H1 (cell line): ENCODE data around the gene SSX2IP. TPM values are rescaled to one million over a fixed set of nuclear protein-coding genes. Genes with fewer than 3 reads are reported as not detected.

Source experiments
- CTCF ChIA-PET: fragments of 300-600 bp; sonication (Branson Sonifier 250); formaldehyde crosslinking; loops from one replicate; lab custom pipeline; 2021; ENCODE audit not compliant: partially characterized antibody; lab: Charles Lee
- POLR2A ChIA-PET: fragments of 300-600 bp; sonication (Branson Sonifier 250); formaldehyde crosslinking; loops from one replicate; lab custom pipeline; 2021; ENCODE audit warnings: inconsistent platforms; ENCODE audit not compliant: partially characterized antibody; lab: Charles Lee
- DNase-seq, 2 experiments: peaks; one replicate each; pipeline versions ENCODE4 v3.0.0 to v3.0.0-alpha.2; 2010 to 2022; ENCODE audit warnings: low spot score in 2 of 2, low read depth in 1 of 2, mixed read lengths in 1 of 2
- FAIRE-seq: peaks from 2 replicates; lab custom pipeline; 2011; peaks lifted over from hg19 to GRCh38; lab: Jason Lieb, UNC
- H2AFZ ChIP-seq: 2 replicates; pipeline ENCODE4 v1.8.1; 2012; ENCODE audit warnings: low read length, inconsistent platforms
- H2AK5ac ChIP-seq: 2 replicates; pipeline ENCODE4 v1.6.1; 2013; ENCODE audit warnings: low read depth, low read length
- H2BK120ac ChIP-seq: replicated peaks from 2 replicates; pipeline ENCODE3; 2013; ENCODE audit warnings: low read depth, low read length, inconsistent platforms
- H2BK12ac ChIP-seq: 2 replicates; pipeline ENCODE4 v1.6.1; 2013; ENCODE audit warnings: low read depth, low read length
- H2BK15ac ChIP-seq: 2 replicates; pipeline ENCODE4 v1.6.1; 2013; ENCODE audit warnings: low read length
- H2BK20ac ChIP-seq: 2 replicates; pipeline ENCODE4 v1.6.1; 2013; ENCODE audit warnings: low read length
- H2BK5ac ChIP-seq: 2 replicates; pipeline ENCODE4 v1.6.1; 2013; ENCODE audit warnings: low read depth, low read length
- H3K14ac ChIP-seq: 2 replicates; pipeline ENCODE4 v1.6.1; 2013; ENCODE audit warnings: inconsistent platforms; ENCODE audit not compliant: insufficient read length
- H3K18ac ChIP-seq: 2 replicates; pipeline ENCODE4 v1.6.1; 2013; ENCODE audit warnings: low read length; ENCODE audit errors: extremely low read depth
- H3K23ac ChIP-seq: 2 replicates; pipeline ENCODE4 v1.6.1; 2013; ENCODE audit warnings: inconsistent platforms; ENCODE audit not compliant: insufficient read length
- H3K23me2 ChIP-seq: 2 replicates; pipeline ENCODE4 v1.6.1; 2013; ENCODE audit warnings: low read depth, low read length
- H3K27ac ChIP-seq: 2 replicates; pipeline ENCODE4 v1.6.1; 2011; ENCODE audit warnings: low read depth, low read length, inconsistent platforms
- H3K27me3 ChIP-seq, 4 experiments: replicated peaks in 1 of 4; 1 replicate in 1 of 4; 2 replicates in 3 of 4; pipeline versions ENCODE4 v1.6.1 to v1.8.1; 2011 to 2013; ENCODE audit warnings: low read length in 3 of 4, mild to moderate bottlenecking in 3 of 4, inconsistent platforms in 2 of 4, mixed read lengths in 2 of 4, moderate library complexity in 1 of 4; ENCODE audit not compliant: control insufficient read depth in 3 of 4, insufficient read depth in 3 of 4; ENCODE audit errors: extremely low read depth in 1 of 4
- H3K36me3 ChIP-seq, 4 experiments: 2 replicates each; pipeline versions ENCODE4 v1.6.1 to v1.8.1; 2011 to 2013; ENCODE audit warnings: mild to moderate bottlenecking in 4 of 4, low read length in 3 of 4, moderate library complexity in 2 of 4, control low read depth in 1 of 4, inconsistent platforms in 1 of 4; ENCODE audit not compliant: insufficient read depth in 4 of 4, control insufficient read depth in 2 of 4
- H3K4ac ChIP-seq: replicated peaks from 2 replicates; pipeline ENCODE3; 2013; ENCODE audit warnings: low read length, low read depth, mixed read lengths, inconsistent platforms; ENCODE audit not compliant: insufficient read length
- H3K4me1 ChIP-seq, 4 experiments: replicated peaks in 1 of 4; 1 replicate in 1 of 4; 2 replicates in 3 of 4; pipeline versions ENCODE4 v1.6.1 to v1.8.1; 2011 to 2013; ENCODE audit warnings: low read length in 3 of 4, inconsistent platforms in 2 of 4, mixed read lengths in 1 of 4; ENCODE audit not compliant: insufficient read depth in 4 of 4, control insufficient read depth in 3 of 4
- H3K4me2 ChIP-seq, 2 experiments: 2 replicates each; pipeline versions ENCODE4 v1.6.1 to v1.8.1; 2011 to 2013; ENCODE audit warnings: low read depth in 2 of 2, low read length in 2 of 2, control low read depth in 1 of 2, inconsistent platforms in 1 of 2, mild to moderate bottlenecking in 1 of 2; ENCODE audit not compliant: insufficient read depth in 1 of 2
- H3K4me3 ChIP-seq, 4 experiments: fragments of 200-600, 300-600 bp in 1 of 4; sonication (generic), shearing (Covaris generic), sonication (Bioruptor Twin) in 1 of 4; 2 replicates each; pipeline versions ENCODE4 v1.5.1 to v1.8.1; 2011 to 2016; ENCODE audit warnings: low read length in 4 of 4, low read depth in 3 of 4, control low read depth in 2 of 4, inconsistent platforms in 2 of 4, mild to moderate bottlenecking in 2 of 4, mixed read lengths in 1 of 4, moderate library complexity in 1 of 4; ENCODE audit not compliant: insufficient read depth in 2 of 4; ENCODE audit errors: extremely low read depth in 1 of 4
- H3K56ac ChIP-seq: replicated peaks from 2 replicates; pipeline ENCODE3; 2013; ENCODE audit warnings: low read depth, mild to moderate bottlenecking, mixed read lengths, low read length, inconsistent platforms; ENCODE audit not compliant: insufficient read length
- H3K79me1 ChIP-seq: 2 replicates; pipeline ENCODE4 v1.6.1; 2013; ENCODE audit warnings: low read depth, low read length, control low read depth
- H3K79me2 ChIP-seq, 2 experiments: 2 replicates each; pipeline versions ENCODE4 v1.6.1 to v1.8.1; 2012 to 2013; ENCODE audit warnings: low read length in 2 of 2, mild to moderate bottlenecking in 2 of 2, inconsistent platforms in 1 of 2; ENCODE audit not compliant: insufficient read depth in 2 of 2, control insufficient read depth in 1 of 2
- H3K9ac ChIP-seq, 4 experiments: replicated peaks in 1 of 4; 1 replicate in 1 of 4; 2 replicates in 3 of 4; pipeline versions ENCODE4 v1.6.1 to v1.8.1; 2011 to 2013; ENCODE audit warnings: low read depth in 3 of 4, low read length in 3 of 4, control low read depth in 2 of 4, mild to moderate bottlenecking in 2 of 4, moderate library complexity in 2 of 4, inconsistent platforms in 1 of 4; ENCODE audit errors: extremely low read depth in 1 of 4
- H3K9me3 ChIP-seq, 2 experiments: 2 replicates each; pipeline versions ENCODE4 v1.6.1 to v1.8.1; 2012 to 2013; ENCODE audit warnings: mild to moderate bottlenecking in 2 of 2, moderate library complexity in 2 of 2, control low read depth in 1 of 2, inconsistent platforms in 1 of 2, low read depth in 1 of 2, low read length in 1 of 2, mixed read lengths in 1 of 2; ENCODE audit not compliant: insufficient read depth in 2 of 2
- H4K20me1 ChIP-seq, 2 experiments: replicated peaks in 1 of 2; 2 replicates each; pipeline versions ENCODE3 to v1.8.1; 2011 to 2013; ENCODE audit warnings: inconsistent platforms in 2 of 2, low read length in 2 of 2, mild to moderate bottlenecking in 1 of 2; ENCODE audit not compliant: insufficient read depth in 2 of 2, control insufficient read depth in 1 of 2
- H4K5ac ChIP-seq: 2 replicates; pipeline ENCODE4 v1.6.1; 2013; ENCODE audit warnings: low read length, low read depth, mixed read lengths, inconsistent platforms; ENCODE audit not compliant: insufficient read length
- H4K8ac ChIP-seq: 2 replicates; pipeline ENCODE4 v1.8.0; 2013; ENCODE audit warnings: mild to moderate bottlenecking, moderate library complexity, low read length, inconsistent platforms; ENCODE audit not compliant: insufficient read depth; ENCODE audit errors: extremely low read depth
- H4K91ac ChIP-seq: replicated peaks from 2 replicates; pipeline ENCODE3; 2013; ENCODE audit warnings: low read length, mixed read lengths, inconsistent platforms; ENCODE audit not compliant: insufficient read length
- JUN ChIP-seq: IDR thresholded peaks from 2 replicates; pipeline ENCODE4 v1.6.1; 2011; ENCODE audit warnings: low read depth, mild to moderate bottlenecking, improper control_type of control experiment, low read length
- NRF1 ChIP-seq: IDR thresholded peaks from 2 replicates; pipeline ENCODE4 v1.6.1; 2011; ENCODE audit warnings: mild to moderate bottlenecking, low read depth, low read length, improper control_type of control experiment
- TBP ChIP-seq: IDR thresholded peaks from 2 replicates; pipeline ENCODE4 v1.6.1; 2011; ENCODE audit warnings: low read depth, low read length, improper control_type of control experiment
- WGBS, 2 experiments: shearing (Covaris generic) in 1 of 2; methylation state at CpG; one replicate each; pipeline versions ENCODE4 v1.1.6 to v1.1.7; 2013 to 2015; ENCODE audit warnings: low lambda C conversion rate in 2 of 2, mixed read lengths in 2 of 2, inconsistent platforms in 1 of 2, low coverage in 1 of 2, missing lambda C conversion rate in 1 of 2; ENCODE audit not compliant: insufficient replicate concordance in 2 of 2, insufficient coverage in 1 of 2, insufficient read length in 1 of 2; ENCODE audit errors: extremely low coverage in 1 of 2, missing lambda C conversion rate in 1 of 2; 5-methylcytosine and 5-hydroxymethylcytosine counted together
- polyA plus RNA-seq, 7 experiments: library from polyadenylated mRNA; depleted of rRNA in 3 of 7; stranded (reverse) in 5 of 7; unstranded in 2 of 7; fragments of >200 nt in 5 of 7; fragments of 200-250 nt in 2 of 7; gene quantifications; 1 replicate in 5 of 7; 2 replicates in 1 of 7; 4 replicates in 1 of 7; pipeline versions ENCODE4 v1.2.1 to v1.2.3, GENCODE V29; 2011 to 2013; ENCODE audit warnings: missing spikeins in 2 of 7, mixed read lengths in 2 of 7
- total RNA-seq: library from RNA; stranded (reverse); fragmentation: NEBNext Ultra II Directional; extraction: Animal tissue kit (Norgen Biotek cat#: 25700); gene quantifications from 2 replicates; pipeline ENCODE4 v1.2.1, GENCODE V29; 2021

SSX2IP gene
- total and polyA plus RNA-seq, 2 of the 8 experiments (the other 6 are each of a cell fraction or from before 2014, with no cell fraction given) = 4.0 to 31.3 TPM

DNA sequence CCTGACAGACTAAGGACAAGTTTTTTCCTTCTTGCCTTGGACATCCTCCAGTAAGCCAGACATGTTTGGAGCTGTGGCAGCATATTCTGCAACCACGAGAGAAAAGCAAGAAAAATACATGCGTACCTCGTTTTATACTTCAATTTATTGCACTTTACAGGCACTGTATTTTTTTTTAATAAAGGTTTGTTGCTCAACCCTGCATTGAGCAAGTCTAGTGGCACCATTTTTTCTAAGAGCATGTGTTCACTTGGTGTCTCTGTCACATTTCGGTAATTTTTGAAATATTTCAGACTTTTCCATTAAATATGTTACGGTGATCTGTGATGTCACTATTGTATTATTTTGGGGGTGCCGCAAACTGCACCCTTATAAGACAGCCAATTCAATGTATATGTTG, 2.1 kb upstream of the SSX2IP start:
- TF ChIP-seq NRF1 = no peak
- TF ChIP-seq JUN = no peak
- TF ChIP-seq TBP = no peak
- H2BK120ac ChIP-seq = no peak overlapping the region
- no peaks in the 10 kb centered on the region for H3K9me3 ChIP-seq
- no peak overlapping the region for H4K91ac ChIP-seq
- no peak overlapping the region for H3K18ac ChIP-seq
- H3K79me1 ChIP-seq = no peaks in the 10 kb centered on the region
- no peak overlapping the region for H4K5ac ChIP-seq
- 0 out of 7 replicates have a peak, but pooled peaks cover 0 to 1% (median 0%) of the 10 kb centered on the region in 4 experiments for H3K27me3 ChIP-seq
- no peaks in the 10 kb centered on the region for H3K36me3 ChIP-seq
- H2AK5ac ChIP-seq = no peak overlapping the region
- H4K20me1 ChIP-seq = no peaks in the 10 kb centered on the region
- no peak overlapping the region for H3K4ac ChIP-seq
- H3K14ac ChIP-seq = no peak overlapping the region
- H3K23ac ChIP-seq = no peak overlapping the region
- H3K27ac ChIP-seq = no peak overlapping the region
- WGBS, 2 experiments = 92% methylated on average over 6 of the region's 6 CpGs; no CpG with 5 or more reads in 1 of the 2 experiments
- peaks cover 2 to 8% (median 3%) of the 10 kb centered on the region in 4 experiments; a peak in 4 of 7 replicates for H3K4me1 ChIP-seq
- no peak overlapping the region for H2AFZ ChIP-seq
- H2BK20ac ChIP-seq = no peak overlapping the region
- no peak overlapping the region for H2BK5ac ChIP-seq
- H3K56ac ChIP-seq = no peak overlapping the region
- H3K79me2 ChIP-seq = peaks cover 6 to 22% of the 10 kb centered on the region in 2 experiments; a peak in 3 of 4 replicates
- H3K23me2 ChIP-seq = peaks cover 7% of the 10 kb centered on the region; the same call in 1 of the 2 replicates
- ChIA-PET CTCF (interaction anchor here (0.5 to 3.0 kb wide), 6 partner anchors 12 to 72 kb away, joined by 3 to 16 read pairs (median 4); no protein-coding TSS in a partner anchor), POLR2A (interaction anchor here (0.6 kb wide), 1 partner anchor 256 kb away, joined by 5 read pairs; no protein-coding TSS in a partner anchor)
- FAIRE-seq (no peak), DNase-seq (no peak)
- no peak overlapping the region for H2BK12ac ChIP-seq
- no peak overlapping the region for H3K9ac ChIP-seq
- no peak overlapping the region for H4K8ac ChIP-seq
- no peak overlapping the region for H3K4me3 ChIP-seq
- H2BK15ac ChIP-seq = no peak overlapping the region
- no peak overlapping the region; a peak in 1 of 4 replicates for H3K4me2 ChIP-seq
